Upper lobe of left lung (tissue), 4 donors: ENCODE measurements around the gene CRACDL.
A peak's percentile ranks its signal among the peaks of the same experiment; 100 is the strongest.

Experiments
- EP300 ChIP-seq, 4 donors: sonication (generic); formaldehyde crosslinking; IDR thresholded peaks; one replicate each; pipeline ENCODE4 v1.5.1; 2017; ENCODE audit warnings: antibody characterized with exemption in 4 of 4, control low read depth in 2 of 4
- POLR2A ChIP-seq, 4 donors: fragments of 450-650 bp; IDR thresholded peaks; one replicate each; pipeline ENCODE4 v1.5.1; 2016 to 2017; ENCODE audit warnings: antibody characterized with exemption in 4 of 4, mild to moderate bottlenecking in 2 of 4
- POLR2AphosphoS5 ChIP-seq, 2 donors: sonication (generic); formaldehyde crosslinking; IDR thresholded peaks; one replicate each; pipeline ENCODE4 v1.5.1; 2017; ENCODE audit warnings: antibody characterized with exemption in 2 of 2
- TF ChIP-seq, protein P1 (sequence below), 6 experiments: fragments of 450-650 bp in 4 of 6; fragments of 200-600 bp in 2 of 6; sonication (generic) in 2 of 6; IDR thresholded peaks; one replicate each; pipeline ENCODE4 v1.5.1; 2016 to 2019; ENCODE audit warnings: antibody characterized with exemption in 6 of 6

DNA sequence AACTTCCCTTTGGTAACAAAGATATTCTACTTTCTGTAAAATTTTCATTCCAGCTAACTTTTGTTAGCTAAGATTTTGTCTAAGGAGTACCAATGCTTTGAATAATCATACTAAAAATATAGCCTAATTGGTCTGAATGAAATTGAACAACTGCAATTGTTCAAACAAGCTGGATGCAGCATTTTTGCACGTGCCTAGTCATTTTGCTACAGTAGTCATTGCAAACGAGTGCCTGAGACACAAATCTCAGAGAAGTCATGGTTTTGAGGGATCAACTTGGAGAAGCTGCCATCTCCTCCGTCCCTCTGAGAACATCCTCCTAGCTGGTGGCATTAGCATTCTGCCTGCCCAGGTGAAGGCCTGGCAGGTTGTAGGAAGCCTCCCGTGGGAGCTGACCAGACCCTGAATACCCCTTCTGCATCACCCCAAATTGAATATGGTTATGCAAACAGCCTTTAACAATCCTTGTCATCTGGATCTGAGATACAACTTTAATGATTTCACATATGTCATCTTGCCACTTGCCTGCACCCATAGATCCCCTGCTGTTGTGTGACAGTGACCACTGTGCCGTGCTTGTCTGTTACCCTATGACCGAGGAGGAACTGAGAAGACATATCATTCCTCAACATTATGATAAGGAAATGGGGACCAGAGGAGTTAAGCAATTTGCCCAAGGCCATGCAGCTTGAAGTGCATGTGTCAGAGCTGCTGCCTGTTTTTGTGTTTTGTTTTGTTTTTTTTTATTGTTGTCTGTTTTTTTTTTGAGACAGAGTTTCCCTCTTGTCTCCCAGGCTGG lies 176.0 kb downstream of the CRACDL start:
- TF ChIP-seq, protein P1, sequence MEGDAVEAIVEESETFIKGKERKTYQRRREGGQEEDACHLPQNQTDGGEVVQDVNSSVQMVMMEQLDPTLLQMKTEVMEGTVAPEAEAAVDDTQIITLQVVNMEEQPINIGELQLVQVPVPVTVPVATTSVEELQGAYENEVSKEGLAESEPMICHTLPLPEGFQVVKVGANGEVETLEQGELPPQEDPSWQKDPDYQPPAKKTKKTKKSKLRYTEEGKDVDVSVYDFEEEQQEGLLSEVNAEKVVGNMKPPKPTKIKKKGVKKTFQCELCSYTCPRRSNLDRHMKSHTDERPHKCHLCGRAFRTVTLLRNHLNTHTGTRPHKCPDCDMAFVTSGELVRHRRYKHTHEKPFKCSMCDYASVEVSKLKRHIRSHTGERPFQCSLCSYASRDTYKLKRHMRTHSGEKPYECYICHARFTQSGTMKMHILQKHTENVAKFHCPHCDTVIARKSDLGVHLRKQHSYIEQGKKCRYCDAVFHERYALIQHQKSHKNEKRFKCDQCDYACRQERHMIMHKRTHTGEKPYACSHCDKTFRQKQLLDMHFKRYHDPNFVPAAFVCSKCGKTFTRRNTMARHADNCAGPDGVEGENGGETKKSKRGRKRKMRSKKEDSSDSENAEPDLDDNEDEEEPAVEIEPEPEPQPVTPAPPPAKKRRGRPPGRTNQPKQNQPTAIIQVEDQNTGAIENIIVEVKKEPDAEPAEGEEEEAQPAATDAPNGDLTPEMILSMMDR (IDR thresholded peaks at IDR 0.05), result no peak
- TF ChIP-seq POLR2AphosphoS5 (IDR thresholded peaks at IDR 0.05) (peak in 1 of 2 donors; percentile 44), POLR2A (IDR thresholded peaks at IDR 0.05) (no peak), EP300 (IDR thresholded peaks at IDR 0.05) (no peak)
